HG03342 (cell line): Measurements from ENCODE around the gene ARHGEF11.

Experiments used
- ATAC-seq: cut with Tn5 transposase; IDR thresholded peaks from one replicate; pipeline ENCODE4 v1.9.1; 2021; ENCODE audit warnings: mild to moderate bottlenecking, moderate library complexity; ENCODE audit not compliant: unreplicated experiment

Gene ARHGEF11

DNA sequence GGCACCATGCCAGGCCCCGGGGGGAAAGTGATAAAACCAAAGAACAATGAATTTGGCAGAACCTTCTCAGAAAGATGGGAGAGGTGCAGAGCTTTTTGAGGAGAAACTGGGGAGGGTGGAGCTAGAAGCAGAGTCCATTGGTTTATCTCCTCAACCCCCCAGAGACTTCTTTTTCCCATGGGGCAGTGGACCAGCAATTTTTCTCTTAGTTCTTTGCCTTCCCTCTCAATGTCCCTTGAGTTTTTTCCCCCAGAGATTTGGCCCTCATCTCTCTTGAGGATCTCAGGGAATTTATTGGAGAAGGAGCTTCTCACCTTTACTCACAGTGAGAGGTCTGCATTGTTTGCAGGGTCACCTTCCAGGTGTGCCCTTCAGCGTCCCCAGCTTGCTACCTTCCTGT lies 5.3 kb upstream of the ARHGEF11 start:
- no peak for ATAC-seq

DNA sequence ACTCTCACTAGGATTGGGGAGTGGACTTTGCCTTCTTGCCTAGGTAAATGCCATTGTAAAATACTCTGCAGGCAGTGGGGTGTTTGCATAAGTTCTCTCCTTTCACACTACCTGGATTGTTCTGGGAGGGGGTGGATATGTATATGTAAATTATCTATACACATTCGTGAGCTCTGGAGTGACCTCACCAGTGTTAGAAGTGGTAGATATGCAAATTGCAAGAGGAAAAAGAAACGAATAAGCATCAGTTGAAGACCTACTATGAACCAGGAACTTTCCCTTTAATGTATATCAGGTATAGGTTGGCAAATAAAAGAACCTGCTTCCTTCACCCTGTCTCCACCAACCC lies 1.5 kb upstream of the ARHGEF11 start:
- ATAC-seq, result no peak

DNA sequence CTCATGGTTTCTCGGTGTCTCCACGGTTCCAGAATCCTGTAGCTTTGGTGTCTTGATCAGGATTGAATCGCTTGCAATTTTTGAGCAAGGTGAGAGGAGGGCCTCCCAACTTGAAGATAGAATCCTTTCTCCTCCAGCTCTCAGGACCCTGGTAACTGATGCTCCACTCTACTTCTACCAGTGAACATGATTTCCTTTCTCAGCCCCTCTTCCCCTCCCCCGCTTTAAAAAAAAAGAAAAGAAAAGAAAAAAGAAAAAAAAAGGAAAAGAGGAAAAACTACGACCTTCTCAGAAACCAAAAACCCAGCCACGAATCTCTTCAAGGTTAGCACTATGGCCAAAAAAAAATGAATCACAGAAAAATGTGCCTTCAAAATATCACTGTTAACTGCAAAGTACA lies 1.2 kb downstream of the ARHGEF11 start:
- ATAC-seq, result no peak

DNA sequence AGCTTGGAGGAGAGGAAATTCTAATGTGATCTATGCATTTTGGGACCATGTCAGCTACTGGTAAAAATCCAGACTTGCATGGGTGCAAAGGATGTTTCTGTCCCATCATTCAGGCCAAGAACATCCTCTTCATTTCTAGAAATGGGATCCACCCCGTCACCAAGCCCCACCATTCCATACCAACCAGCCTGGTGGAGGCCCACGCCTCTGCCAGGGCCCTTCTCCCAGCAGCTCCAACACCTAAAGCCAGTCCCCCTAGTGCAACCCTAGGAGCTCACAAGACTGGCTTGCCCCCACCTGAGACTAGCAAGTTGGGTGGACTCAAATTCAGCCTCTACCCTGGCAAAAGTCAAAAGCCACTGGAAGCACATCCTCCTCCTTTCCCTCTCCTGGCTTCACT lies 1.9 kb downstream of the ARHGEF11 start:
- ATAC-seq, result no peak

DNA sequence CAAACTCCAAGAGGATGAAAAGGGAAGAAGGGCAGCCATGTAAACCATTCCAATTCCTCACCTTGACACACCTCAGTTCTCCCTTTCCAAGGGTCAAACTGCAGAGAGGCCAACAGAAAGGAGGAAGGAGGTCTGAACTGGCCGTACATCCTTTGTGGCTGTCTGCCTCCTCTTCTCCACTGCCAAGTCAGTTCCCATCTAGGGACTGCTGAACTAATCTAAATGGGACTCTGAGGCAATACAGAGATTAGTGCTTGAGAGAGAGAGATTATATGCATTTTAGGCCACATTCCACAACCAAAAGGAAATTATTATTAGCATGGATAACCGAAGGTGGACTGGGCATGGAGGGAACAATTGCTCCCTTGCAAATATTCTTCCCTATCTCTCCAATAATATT lies 2.7 kb downstream of the ARHGEF11 start:
- no peak for ATAC-seq

DNA sequence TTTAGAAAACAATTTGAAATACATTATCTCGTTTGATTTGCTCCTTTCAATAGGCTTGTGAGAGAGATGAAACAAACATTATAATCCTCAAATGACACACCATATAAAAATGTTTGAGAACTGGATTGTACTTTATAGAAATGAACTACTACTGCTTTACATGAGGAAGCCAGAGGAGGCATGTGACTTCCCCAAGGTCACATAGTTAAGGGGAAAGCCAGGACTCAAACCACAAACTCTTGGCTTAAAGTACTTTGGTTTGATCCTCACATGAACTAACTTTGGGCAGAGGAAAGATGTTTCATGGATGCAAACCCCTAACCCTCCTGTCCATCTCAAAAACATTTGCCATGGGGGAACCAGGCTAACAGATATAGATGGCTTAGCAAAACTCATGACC lies 4.7 kb downstream of the ARHGEF11 start:
- ATAC-seq, result no peak

DNA sequence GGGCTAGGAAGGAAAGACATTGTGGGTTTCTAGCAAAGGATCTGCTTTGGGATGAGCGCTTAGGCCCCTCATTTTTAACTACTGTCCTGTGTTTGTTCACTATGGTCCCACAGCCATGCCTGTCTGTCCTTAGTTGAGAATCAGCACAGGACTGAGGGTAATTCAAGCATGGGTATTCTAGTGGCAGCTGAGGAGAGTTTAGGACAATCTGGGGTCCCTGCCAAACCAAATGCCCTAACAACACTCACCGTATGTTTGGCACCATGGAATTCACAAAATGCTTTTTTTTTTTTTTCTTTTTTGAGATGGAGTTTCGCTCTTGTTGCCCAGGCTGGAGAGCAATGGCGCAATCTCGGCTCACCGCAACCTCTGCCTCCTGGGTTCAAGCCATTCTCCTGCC lies 10.4 kb downstream of the ARHGEF11 start:
- ATAC-seq, result no peak

DNA sequence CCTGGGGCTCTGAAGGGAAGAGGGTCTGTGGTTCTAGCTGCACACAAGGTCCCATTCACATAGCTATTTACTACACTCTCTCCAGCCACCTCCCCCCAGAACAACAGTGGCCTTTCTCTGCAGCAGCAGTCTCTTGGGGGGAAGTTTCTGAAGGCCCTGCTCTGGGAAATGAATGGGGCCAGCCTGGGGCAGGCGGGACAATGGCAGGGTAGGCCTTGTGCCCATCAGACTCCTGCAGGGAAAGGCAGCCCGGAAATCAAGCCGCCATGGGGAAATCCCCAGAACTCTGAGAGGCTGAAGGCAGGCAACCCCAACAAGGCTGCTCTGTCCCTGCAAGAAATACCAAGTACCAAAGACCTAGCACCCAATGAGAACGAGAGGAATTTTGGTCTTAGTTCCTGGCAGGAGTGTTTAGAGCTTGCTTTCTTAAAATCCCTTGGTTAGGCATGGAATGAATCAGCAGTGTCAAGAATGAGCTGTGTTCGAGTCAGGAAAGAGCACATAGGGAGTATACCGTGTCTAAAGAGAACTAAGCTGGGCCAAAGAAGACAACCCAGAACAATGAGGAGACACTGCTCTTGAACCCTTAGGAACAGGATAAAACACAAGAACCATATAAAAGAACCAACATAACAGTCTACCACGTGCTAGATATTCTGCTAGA lies 11.3 kb downstream of the ARHGEF11 start:
- ATAC-seq, result no peak

DNA sequence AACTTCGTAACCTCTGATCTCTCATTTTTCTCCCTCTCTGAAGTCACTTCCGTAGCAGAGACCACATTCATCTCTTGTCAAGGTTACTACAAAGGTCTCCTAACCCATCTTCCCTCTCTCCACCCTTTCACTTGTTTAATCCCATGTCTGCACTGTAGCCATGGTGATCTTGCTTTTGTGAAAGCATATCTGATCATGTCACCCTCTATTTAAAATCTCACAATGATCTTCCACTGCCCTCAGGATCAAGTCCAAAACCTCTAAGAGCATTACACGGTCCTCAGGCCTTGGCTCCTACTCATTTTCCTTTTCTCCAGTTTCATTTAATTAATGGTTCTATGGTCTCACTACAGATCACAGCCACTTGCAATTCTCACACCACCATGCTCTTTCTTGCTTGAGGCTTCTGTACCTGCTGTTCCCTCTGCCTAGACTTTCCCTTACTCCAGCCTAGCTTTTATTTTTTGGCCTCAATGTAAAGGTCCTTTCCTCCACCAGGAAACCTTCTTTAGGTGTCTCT lies 12.1 kb downstream of the ARHGEF11 start:
- no peak for ATAC-seq

DNA sequence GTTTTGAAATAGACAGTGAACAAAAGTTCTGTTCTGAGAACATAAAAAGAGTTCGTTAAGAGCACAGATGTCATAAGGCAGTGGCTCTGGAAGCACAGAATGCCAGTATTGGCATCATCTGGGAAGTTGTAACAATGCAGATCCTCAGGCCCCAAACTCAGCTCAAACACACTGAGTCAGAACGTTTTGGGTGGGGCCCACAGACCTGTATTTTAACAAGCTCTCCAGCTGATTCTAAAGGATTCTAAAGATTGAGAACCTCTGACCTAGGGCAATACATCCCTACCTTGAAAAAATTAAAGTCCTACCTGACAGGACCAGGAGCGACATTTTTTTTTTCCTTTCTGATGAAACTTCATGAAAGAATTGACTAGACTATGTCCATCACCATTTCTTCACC lies 13.2 kb downstream of the ARHGEF11 start:
- no peak for ATAC-seq

DNA sequence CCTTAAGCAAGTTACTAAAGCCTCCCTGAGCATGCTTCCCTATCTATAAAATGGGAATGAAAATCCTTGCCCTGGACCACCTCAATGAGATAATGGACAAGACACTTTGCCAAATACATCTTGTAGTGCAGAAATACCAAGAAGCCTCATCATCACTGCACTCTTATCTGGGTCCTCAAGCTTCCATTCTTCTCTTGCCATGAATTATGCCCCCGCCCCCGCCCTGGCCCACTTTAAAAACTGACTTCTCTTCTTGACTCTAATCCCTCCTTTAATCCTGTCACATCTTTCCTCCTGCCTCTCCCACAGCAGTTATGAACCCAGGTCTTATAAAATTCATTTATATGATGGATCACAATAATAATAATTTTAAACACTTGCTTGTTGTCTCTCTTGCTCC lies 14.8 kb downstream of the ARHGEF11 start:
- ATAC-seq, result no peak

DNA sequence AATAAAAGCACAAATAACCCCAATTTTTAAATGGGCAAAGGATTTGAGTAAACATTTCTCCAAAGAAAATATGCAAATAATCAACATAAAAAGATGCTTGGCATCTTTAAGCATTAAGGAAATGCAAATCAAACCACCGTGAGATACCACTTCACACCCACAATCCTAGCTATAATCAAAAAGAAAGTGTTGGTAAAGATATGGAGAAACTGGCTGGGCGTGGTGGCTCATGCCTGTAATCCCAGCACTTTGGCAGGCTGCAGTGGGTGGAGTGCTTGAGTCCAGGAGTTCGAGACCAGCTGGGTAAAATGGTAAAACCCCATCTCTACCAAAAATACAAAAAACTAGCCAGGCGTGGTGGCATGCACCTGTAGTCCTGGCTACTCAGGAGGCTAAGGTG lies 16.9 kb downstream of the ARHGEF11 start:
- no peak for ATAC-seq

DNA sequence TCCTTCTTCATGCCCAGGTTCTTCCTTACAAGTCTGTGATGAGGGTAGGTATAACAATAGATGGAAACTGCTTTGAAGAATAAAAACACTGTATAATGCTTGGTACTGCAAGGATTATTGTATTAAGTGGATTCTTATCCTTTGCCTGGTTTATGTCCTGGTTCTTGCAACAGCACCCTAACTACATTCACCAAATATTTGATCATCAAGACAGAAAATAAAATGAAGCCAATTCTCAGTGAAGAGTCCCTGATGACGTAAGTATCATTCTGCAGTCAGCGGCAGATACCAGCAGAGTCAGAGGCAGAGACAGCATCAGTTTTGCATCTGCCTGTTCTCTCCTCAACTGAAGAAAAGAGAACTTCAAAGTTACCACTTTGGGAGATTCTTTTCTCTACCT lies 19.7 kb downstream of the ARHGEF11 start:
- ATAC-seq, result no peak

DNA sequence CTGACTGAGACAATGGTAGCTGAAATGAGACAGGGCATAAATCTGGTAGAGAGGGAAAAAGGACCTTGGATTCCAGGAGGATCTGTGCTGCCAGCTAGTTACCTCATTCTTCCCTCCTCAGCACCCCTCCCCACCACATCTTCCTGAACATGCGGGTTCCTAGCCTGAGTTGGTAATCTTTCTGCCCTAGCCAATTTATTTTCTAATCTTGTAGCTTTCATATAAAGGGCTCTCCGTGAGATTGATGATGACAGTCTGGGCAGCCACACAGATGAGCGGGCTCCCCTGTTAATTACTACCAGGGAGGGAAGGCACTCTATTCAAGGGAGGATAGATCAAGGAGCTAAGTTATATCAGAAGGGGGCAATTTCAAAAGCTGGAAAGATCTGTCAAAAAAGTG lies 20.2 kb downstream of the ARHGEF11 start:
- no peak for ATAC-seq

DNA sequence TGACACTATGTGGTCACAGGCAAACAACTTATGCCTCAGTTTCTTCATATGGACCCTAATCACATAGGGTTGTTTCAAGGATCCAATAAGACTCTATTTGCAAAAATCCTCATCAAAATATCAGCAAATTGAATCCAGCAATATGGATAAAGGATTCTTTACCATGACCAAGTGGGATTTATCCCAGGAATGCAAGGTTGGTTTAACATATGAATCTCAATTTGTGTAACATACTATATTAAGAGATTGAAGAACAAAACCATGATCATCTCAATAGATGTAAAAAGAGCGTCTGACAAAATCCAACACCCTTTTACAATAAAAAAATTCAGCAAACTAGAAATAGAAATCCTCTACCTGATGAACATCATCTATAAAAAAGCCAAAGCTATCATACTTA lies 23.9 kb downstream of the ARHGEF11 start:
- no peak for ATAC-seq

DNA sequence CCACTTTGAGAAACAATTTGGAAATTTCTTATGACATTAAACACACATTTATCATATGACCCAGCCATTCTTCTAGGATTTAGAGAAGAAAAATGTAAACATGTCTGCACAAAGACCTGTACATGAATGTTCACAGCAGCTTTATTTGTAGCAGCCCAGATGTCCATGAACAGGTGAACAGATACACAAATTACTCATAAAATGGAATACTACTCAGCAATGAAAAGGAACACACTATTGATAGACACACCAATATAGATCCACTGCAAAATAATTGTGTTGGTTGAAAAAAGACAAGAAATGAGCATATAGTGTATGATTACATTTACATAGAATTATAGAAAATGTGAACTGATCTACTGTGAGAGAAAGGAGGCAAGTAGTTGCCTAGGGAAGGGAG lies 26.1 kb downstream of the ARHGEF11 start:
- ATAC-seq, result no peak

DNA sequence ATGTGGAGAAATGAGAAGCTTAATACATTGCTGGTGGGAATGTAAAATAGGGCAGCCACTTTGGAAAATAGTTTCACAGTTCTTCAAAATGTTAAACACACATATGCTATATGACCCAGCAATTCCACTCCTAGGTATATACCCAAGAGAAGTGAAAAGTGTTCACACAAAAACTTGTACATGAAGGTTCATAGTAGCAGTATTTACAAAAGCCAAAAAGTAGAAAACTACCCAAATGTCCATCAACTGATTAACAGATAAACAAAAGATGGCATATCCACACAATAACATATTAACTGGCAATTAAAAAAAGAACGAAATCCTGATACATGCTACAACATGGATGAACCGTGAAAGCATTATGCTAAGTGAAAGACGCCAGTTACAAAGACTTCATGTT lies 33.7 kb downstream of the ARHGEF11 start:
- ATAC-seq, result no peak

DNA sequence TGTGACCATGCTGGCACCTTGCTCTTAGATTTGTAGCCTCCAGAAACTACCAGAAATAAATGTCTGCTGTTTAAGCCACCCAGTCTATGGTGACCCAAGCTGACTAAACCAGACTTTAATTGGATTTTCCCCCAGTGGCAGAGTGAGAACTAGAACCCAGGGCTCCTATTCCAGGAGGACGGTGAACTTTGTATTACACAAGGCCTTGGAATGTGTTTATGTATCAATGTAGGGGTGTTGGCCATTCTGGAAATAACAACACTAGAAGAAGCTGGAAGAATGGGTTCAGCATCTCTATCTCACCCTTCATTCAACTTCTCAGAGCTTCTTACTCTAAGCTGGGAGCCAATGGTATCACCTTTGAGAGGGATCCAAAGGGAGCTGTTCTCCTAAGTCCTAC lies 37.0 kb downstream of the ARHGEF11 start:
- no peak for ATAC-seq

DNA sequence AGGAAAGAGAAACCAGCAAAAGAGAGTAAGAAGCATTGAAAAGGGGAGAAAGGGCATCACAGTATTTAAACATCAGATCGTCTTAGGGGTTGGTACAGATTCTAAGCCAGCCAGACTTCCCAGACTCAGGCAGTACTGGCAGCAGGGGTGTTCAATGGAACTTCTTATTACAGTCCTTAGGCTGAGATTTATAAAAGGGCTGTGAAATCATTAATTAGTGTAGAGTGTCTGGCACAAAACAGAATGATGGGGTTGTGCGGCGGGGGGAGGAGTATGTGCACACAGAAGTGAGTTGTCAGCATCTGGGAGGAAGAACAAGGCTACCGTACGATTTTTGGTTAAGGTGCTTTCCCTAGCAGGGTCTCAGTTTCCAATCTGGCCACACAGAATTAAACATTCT lies 38.2 kb downstream of the ARHGEF11 start:
- ATAC-seq, result no peak

DNA sequence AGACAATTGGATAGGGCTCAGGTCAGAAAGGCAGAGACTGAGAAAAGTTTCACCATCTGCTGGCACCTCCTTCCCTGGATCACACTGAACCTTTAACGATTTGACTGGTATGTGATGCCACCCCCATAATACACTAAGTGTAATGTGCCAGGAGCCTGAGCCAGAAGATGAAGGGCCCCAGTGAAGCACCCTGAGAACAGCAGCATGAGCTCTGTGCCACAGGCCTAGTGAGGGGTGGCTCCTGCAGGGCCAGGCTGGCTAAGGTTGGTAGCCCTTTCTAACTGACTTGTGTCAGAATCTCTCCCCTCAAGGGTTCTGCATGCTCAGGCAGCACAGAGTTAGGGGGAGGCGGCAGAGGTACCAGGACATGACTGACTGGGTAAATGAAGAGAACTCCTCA lies 38.9 kb downstream of the ARHGEF11 start:
- no peak for ATAC-seq

DNA sequence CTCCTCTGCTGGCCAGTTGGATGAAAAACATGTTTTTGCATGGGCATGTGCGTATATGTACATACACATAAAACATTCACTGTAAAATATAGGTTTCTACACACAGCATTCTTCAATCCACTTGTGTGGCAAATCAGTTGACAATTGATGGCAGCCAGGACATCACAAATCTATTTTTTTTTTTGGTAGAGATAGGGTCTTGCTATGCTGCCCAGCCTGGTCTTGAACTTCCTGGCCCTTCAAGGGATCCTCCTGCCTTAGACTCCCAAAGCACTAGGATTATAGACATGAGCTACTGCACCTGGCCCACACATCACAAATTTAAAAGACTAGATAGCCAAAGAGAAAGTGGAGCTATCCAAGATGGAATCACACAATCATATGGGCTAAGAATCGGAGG lies 39.6 kb downstream of the ARHGEF11 start:
- ATAC-seq, result no peak

DNA sequence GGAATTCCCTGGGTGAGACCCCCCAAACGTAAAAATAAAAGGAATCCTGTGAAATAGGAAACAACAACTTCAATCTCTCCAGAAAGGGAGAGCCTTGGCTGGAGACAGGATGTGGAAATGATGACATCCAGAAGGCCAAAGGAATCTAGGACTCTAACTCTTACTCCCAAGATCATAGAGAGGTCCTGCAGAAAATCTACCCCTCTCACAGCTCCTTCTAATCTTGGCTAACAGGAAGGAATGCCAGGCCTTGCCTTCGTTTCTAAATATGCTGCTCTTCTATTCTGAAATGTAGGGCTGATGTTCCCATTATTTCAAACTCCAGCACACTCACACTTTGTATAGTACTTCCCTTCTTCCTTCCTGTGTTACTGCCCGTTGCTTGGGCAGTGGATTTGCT lies 40.7 kb downstream of the ARHGEF11 start:
- no peak for ATAC-seq

DNA sequence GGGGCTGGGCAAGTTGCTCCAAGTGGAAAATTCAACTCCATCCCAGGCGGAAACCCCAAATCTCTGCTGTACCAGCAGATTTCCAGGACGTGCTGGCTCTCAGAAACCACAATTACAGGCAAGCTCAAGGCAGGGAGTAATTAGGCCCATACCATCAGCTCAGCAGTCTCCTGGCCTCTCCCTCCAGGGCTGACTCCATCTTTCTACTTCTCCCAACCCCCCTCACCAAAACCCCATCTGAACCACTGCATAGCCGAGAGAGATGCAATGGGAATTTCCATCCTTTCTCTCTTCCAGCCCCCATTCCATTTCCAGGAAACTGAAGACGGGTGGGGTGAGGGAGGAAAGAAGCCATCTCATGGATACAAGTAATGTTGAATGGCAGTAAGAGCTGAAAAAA lies 41.2 kb downstream of the ARHGEF11 start:
- no peak for ATAC-seq
